Measurements from ENCODE around the gene KLHL6.

DNA sequence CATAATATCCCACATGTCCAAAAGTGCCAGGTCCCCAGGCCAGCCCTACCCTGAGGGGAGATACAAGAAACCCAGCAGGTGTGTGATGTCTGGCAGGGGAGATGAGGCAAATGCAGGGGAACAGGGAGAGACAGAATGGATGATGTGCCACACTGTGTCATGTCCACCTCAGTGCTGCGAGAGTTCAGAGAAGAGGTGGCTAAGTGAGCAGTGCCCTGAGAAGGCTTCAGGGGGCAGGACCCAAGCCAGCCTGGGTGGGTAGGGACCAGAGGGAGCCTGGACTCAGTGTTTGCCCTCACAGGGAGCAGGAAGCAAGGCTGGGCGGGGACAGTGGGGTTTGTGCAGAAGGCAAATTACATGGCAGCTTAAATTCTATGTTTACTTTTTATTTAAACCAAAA, 61.2 kb downstream of the KLHL6 start:
- TF ChIP-seq EP300 (IDR thresholded peaks at IDR 0.05) (no peak), POLR2A (IDR thresholded peaks at IDR 0.05) (no peak), CTCF (IDR thresholded peaks at IDR 0.05) (no peak), POLR2AphosphoS5 (IDR thresholded peaks at IDR 0.05) (no peak)

Data from stomach (tissue), 4 donors.